OCI-M1 (cell line): Measurements from ENCODE around the gene UBAP1.
"Not testable (repeated sequence)": the region's sequence is repeated elsewhere in the genome, so short reads cannot be mapped to it uniquely, and the experiment has no call there.

ENCODE experiments used
- DNase-seq: peaks from one replicate; lab custom pipeline; 2025; lab: John Stamatoyannopoulos, UW

Gene UBAP1

GRCh38 chr9:34262971-34263370 lies 84.1 kb downstream of the UBAP1 start:
- no peak for DNase-seq

- no peak for DNase-seq
These were observed 88.8 kb downstream of the UBAP1 start for GRCh38 chr9:34267660-34268059.

- DNase-seq = no peak
These were observed 92.6 kb downstream of the UBAP1 start for GRCh38 chr9:34271265-34272006.

- DNase-seq = no peak
These were observed 93.3 kb downstream of the UBAP1 start for GRCh38 chr9:34272101-34272541.

- DNase-seq = not testable (repeated sequence)
These were observed 94.7 kb downstream of the UBAP1 start for GRCh38 chr9:34273588-34273987.

GRCh38 chr9:34275811-34276210 lies 97.0 kb downstream of the UBAP1 start:
- DNase-seq = no peak

- DNase-seq = no peak
These were observed 97.9 kb downstream of the UBAP1 start for GRCh38 chr9:34276772-34277171.

GRCh38 chr9:34279411-34279810 lies 100.6 kb downstream of the UBAP1 start:
- no peak for DNase-seq

- no peak for DNase-seq
These were observed 103.3 kb downstream of the UBAP1 start for GRCh38 chr9:34282096-34282495.

GRCh38 chr9:34289159-34289558 lies 110.3 kb downstream of the UBAP1 start:
- DNase-seq = no peak

GRCh38 chr9:34291023-34291422 lies 112.2 kb downstream of the UBAP1 start:
- no peak for DNase-seq

GRCh38 chr9:34291423-34291822 lies 112.6 kb downstream of the UBAP1 start:
- no peak for DNase-seq

GRCh38 chr9:34292552-34292951 lies 113.7 kb downstream of the UBAP1 start:
- DNase-seq = no peak

- not testable (repeated sequence) for DNase-seq
These were observed 122.2 kb downstream of the UBAP1 start for GRCh38 chr9:34301064-34301463.
